Uterus (tissue), 4 donors: ENCODE measurements around the gene CYP4F3. TPM values are rescaled to one million over a fixed set of nuclear protein-coding genes. Genes with fewer than 3 reads are reported as not detected.

Source experiments
- DNase-seq, 2 donors: peaks; one replicate each; pipeline ENCODE4 v3.0.0-alpha.2; 2019 to 2020
- H3K27ac ChIP-seq, 2 donors: fragments of 200-600 bp; sonication (generic); 1 replicate in 1 of 2; 2 replicates in 1 of 2; pipeline ENCODE4 v1.5.1; 2016 to 2018
- H3K27me3 ChIP-seq, 2 donors: fragments of 200-600 bp; sonication (generic); one replicate each; pipeline ENCODE4 v1.5.1; 2018 to 2019; ENCODE audit warnings: control low read depth in 1 of 2
- H3K36me3 ChIP-seq, 2 donors: fragments of 200-600 bp; sonication (generic); one replicate each; pipeline ENCODE4 v1.5.1; 2019; ENCODE audit warnings: control low read depth in 1 of 2
- H3K4me1 ChIP-seq, 2 donors: fragments of 200-600 bp; sonication (generic); one replicate each; pipeline ENCODE4 v1.5.1; 2018 to 2019; ENCODE audit warnings: control low read depth in 1 of 2
- H3K4me3 ChIP-seq, 2 donors: fragments of 200-600 bp; sonication (generic); 1 replicate in 1 of 2; 2 replicates in 1 of 2; pipeline ENCODE4 v1.5.1; 2018 to 2019; ENCODE audit warnings: mild to moderate bottlenecking in 1 of 2
- H3K9me3 ChIP-seq, 2 donors: fragments of 200-600 bp; sonication (generic); one replicate each; pipeline ENCODE4 v1.5.1; 2019; ENCODE audit warnings: control low read depth in 1 of 2
- CTCF ChIP-seq, 4 experiments: fragments of 200-600 bp in 2 of 4; fragments of 450-650 bp in 2 of 4; sonication (generic) in 2 of 4; IDR thresholded peaks; one replicate each; pipeline ENCODE4 v1.5.1; 2016 to 2019; ENCODE audit warnings: antibody characterized with exemption in 4 of 4, mild to moderate bottlenecking in 2 of 4, moderate library complexity in 1 of 4
- POLR2A ChIP-seq, 2 donors: fragments of 450-650 bp; IDR thresholded peaks; one replicate each; pipeline ENCODE4 v1.6.1; 2016; ENCODE audit warnings: antibody characterized with exemption in 2 of 2, mild to moderate bottlenecking in 1 of 2, moderate library complexity in 1 of 2
- intact Hi-C: fragments of 100-400 bp; cut with DNase I; formaldehyde crosslinking; loops from one replicate; pipeline ENCODE4 v1.15.1; 2023; ENCODE audit warnings: low total_unique reads
- total RNA-seq, 4 donors: library from RNA; depleted of rRNA in 3 of 4; stranded (reverse); fragments of >200 nt in 3 of 4; gene quantifications; one replicate each; pipeline versions ENCODE4 v1.1.0 to v1.2.4, GENCODE V29; 2014 to 2023
- donor health status: DM: yes; HTN: yes; CAD: no.

The CYP4F3 gene
- total RNA-seq, 4 donors from 2014 or later = 0.41 to 0.70 TPM; not detected in 2

- H3K36me3 ChIP-seq = no peaks in the 10 kb centered on the region
- no peak for DNase-seq
- no peaks in the 10 kb centered on the region for H3K4me1 ChIP-seq
- H3K4me3 ChIP-seq = no peak overlapping the region
- no peak overlapping the region for H3K27ac ChIP-seq
- no peaks in the 10 kb centered on the region for H3K9me3 ChIP-seq
- no peak for TF ChIP-seq POLR2A (IDR thresholded peaks at IDR 0.05)
- no peak for TF ChIP-seq CTCF (IDR thresholded peaks at IDR 0.05)
- H3K27me3 ChIP-seq = no peaks in the 10 kb centered on the region
- intact Hi-C loops = no loop called here
These were observed 6.6 kb upstream of the CYP4F3 start for GRCh38 chr19:15634105-15634504.

DNA sequence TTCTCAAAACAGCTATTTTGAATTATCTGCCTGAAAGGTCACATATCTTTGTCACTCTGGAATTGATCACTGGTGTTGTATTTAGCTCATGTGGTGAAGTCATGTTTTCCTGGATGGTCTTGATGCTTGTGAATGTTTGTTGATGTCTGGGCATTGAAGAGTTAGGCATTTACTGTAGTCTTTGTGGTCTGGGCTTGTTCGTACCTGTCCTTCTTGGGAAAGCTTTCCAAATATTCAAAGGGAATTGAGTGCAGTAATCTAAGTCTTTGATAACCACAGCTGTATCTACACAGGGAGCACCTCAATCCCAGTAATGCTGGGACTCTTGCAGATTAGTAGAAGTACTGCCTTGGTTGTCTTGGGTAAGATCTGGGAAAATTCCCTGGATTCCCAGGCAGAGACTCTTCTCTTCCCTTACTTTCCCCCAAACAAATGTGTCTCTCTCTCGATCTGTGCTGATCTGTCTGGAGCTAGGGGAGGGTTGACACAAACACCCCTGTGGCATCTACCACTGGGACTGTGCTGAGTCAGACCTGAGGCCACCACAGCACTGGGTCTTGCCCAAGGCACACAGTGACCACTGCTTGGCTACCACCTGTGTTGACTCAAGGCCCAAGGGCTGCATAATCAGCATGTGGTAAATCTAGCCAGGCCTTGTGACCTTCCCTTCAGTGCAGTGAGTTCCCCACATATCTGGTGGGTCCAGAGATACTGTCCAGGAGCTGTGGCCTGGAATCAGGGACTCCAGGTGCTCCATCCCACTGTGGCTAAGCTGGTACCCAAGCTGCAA lies 5.5 kb upstream of the CYP4F3 start:
- no peak overlapping the region for H3K27ac ChIP-seq
- no peak for DNase-seq
- no peak overlapping the region for H3K4me3 ChIP-seq
- no peaks in the 10 kb centered on the region for H3K4me1 ChIP-seq
- H3K27me3 ChIP-seq = no peaks in the 10 kb centered on the region
- no peaks in the 10 kb centered on the region for H3K9me3 ChIP-seq
- intact Hi-C loops = no loop called here
- TF ChIP-seq CTCF (IDR thresholded peaks at IDR 0.05) (no peak), POLR2A (IDR thresholded peaks at IDR 0.05) (no peak)
- H3K36me3 ChIP-seq = no peaks in the 10 kb centered on the region

DNA sequence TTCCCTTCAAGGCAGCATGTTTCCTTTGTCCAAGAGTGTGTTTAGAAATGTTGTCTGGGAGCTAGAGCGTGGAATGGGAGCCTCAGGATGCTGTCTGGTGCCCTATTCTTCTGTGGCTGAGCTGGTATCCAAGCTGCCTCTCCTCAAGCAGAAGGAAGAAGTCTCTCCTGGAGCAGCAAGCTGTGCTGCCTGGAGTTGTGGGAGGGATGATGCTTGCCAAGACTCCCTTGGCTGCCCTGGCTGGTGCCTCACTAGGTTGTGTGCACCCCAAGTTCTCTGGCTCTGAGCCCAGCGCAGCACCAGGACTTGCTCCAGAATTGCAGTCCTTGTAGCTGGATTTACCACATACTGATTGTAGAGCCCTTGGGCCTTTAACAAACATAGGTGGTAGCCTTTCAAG lies 4.7 kb upstream of the CYP4F3 start:
- intact Hi-C loops = no loop called here
- Histone ChIP-seq H3K9me3 (no peaks in the 10 kb centered on the region), H3K27me3 (no peaks in the 10 kb centered on the region), H3K27ac (no peak overlapping the region), H3K4me3 (no peak overlapping the region), H3K36me3 (no peaks in the 10 kb centered on the region), H3K4me1 (no peaks in the 10 kb centered on the region)
- TF ChIP-seq CTCF (IDR thresholded peaks at IDR 0.05) = no peak
- no peak for TF ChIP-seq POLR2A (IDR thresholded peaks at IDR 0.05)
- no peak for DNase-seq

DNA sequence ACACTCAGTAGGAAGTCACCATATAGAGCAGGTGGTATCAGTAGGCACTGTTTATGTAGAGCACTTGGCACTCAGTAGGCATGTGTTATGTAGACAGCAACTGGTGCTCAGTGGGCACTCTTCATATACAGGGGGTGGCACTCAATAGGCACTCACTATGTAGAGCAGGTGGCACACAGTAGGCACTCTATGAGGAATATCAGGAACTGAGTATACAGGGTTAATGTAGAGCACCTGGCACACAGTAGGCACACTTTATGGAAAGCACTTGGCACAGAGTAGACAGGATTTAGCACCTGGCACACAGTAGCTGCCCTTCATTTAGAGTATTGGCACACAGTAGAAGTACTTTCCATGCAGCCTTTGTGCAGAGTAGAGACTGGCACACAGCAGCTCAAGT lies 1.1 kb upstream of the CYP4F3 start:
- intact Hi-C loops = no loop called here

More for the DNA sequence above, 1.1 kb upstream of the CYP4F3 start:
- H3K27me3 ChIP-seq = no peaks in the 10 kb centered on the region
- no peaks in the 10 kb centered on the region for H3K4me1 ChIP-seq
- TF ChIP-seq POLR2A (IDR thresholded peaks at IDR 0.05) (no peak), CTCF (IDR thresholded peaks at IDR 0.05) (no peak)
- H3K4me3 ChIP-seq = no peak overlapping the region
- H3K27ac ChIP-seq = no peak overlapping the region
- no peak for DNase-seq
- no peaks in the 10 kb centered on the region for H3K36me3 ChIP-seq
- no peaks in the 10 kb centered on the region for H3K9me3 ChIP-seq
